Inflammatory macrophage (primary cell): ENCODE data around the gene CCDC175.

Experiments used
- DNase-seq, 2 donors: peaks; one replicate each; pipeline ENCODE4 v3.0.0-alpha.2; 2020 to 2022

Gene CCDC175

GRCh38 chr14:59540852-59541251 lies 35.8 kb downstream of the CCDC175 start:
- DNase-seq: peak in 1 of 2 donors; percentile 10

GRCh38 chr14:59538936-59539335 lies 37.7 kb downstream of the CCDC175 start:
- DNase-seq: no peak

- DNase-seq: no peak
These were observed 39.1 kb downstream of the CCDC175 start for GRCh38 chr14:59537476-59537875.

- DNase-seq: no peak
These were observed 42.1 kb downstream of the CCDC175 start for GRCh38 chr14:59534361-59534987.

- no peak for DNase-seq
These were observed 44.2 kb downstream of the CCDC175 start for GRCh38 chr14:59532419-59532818.

GRCh38 chr14:59530349-59530748 lies 46.3 kb downstream of the CCDC175 start:
- DNase-seq: no peak

- DNase-seq: no peak
These were observed 47.4 kb downstream of the CCDC175 start for GRCh38 chr14:59529189-59529588.

- DNase-seq: no peak
These were observed 56.4 kb downstream of the CCDC175 start for GRCh38 chr14:59520224-59520623.

- DNase-seq: no peak
These were observed 64.6 kb downstream of the CCDC175 start for GRCh38 chr14:59511916-59512575.

GRCh38 chr14:59510966-59511365 lies 65.6 kb downstream of the CCDC175 start:
- no peak for DNase-seq

GRCh38 chr14:59510001-59510400 lies 66.6 kb downstream of the CCDC175 start:
- DNase-seq: no peak

GRCh38 chr14:59509101-59509500 lies 67.5 kb downstream of the CCDC175 start:
- DNase-seq: no peak

GRCh38 chr14:59507752-59508103 lies 68.9 kb downstream of the CCDC175 start:
- no peak for DNase-seq

- DNase-seq: peak; percentile 61 to 66
These were observed 69.4 kb downstream of the CCDC175 start for GRCh38 chr14:59507063-59507751.

- no peak for DNase-seq
These were observed 73.4 kb downstream of the CCDC175 start for GRCh38 chr14:59503256-59503655.

GRCh38 chr14:59500732-59501131 lies 75.9 kb downstream of the CCDC175 start:
- no peak for DNase-seq

GRCh38 chr14:59492384-59492783 lies 84.2 kb downstream of the CCDC175 start:
- DNase-seq: no peak

GRCh38 chr14:59490756-59491155 lies 85.9 kb downstream of the CCDC175 start:
- DNase-seq: no peak

GRCh38 chr14:59484639-59485175 lies 91.9 kb downstream of the CCDC175 start:
- peak; percentile 39 to 46 for DNase-seq

- DNase-seq: peak; percentile 96 to 98
These were observed 92.6 kb downstream of the CCDC175 start, which contains the start of the genes JKAMP and L3HYPDH for GRCh38 chr14:59483819-59484638. Gene JKAMP (plus strand): TSS chr14:59484517. CDS start chr14:59484590, 73 bp downstream. Gene L3HYPDH (minus strand): TSS chr14:59484408. CDS start chr14:59484316, 92 bp downstream.

- DNase-seq: no peak
These were observed 93.2 kb downstream of the CCDC175 start for GRCh38 chr14:59483363-59483762.

GRCh38 chr14:59482541-59483331 lies 93.9 kb downstream of the CCDC175 start:
- no peak for DNase-seq
